ENCODE measurements around the gene PRKAR2A. TPM values are rescaled to one million over a fixed set of nuclear protein-coding genes. Genes with fewer than 3 reads are reported as not detected.

Gene PRKAR2A
- polyA plus RNA-seq, 3 donors: 36.9 to 45.6 (median 39.1) TPM

Other genes with a start within 250 kb of the PRKAR2A start
- 100 to 1,000 TPM; 310 to 328 (median 322) TPM for gene UQCRC1, start 238.2 kb downstream of the PRKAR2A start, polyA plus RNA-seq (ENCODE audit: insufficient read length in 3 of 3)
- gene TMEM89, start 226.1 kb downstream of the PRKAR2A start, polyA plus RNA-seq (ENCODE audit: insufficient read length in 3 of 3): not detected
- gene SLC26A6, start 212.4 kb downstream of the PRKAR2A start, polyA plus RNA-seq (ENCODE audit: insufficient read length in 3 of 3): 10 to 100 TPM; 27.4 to 34.6 (median 33.1) TPM
- 1 to 10 TPM; 1.2 to 1.6 (median 1.3) TPM for gene CELSR3, start 185.0 kb downstream of the PRKAR2A start, polyA plus RNA-seq (ENCODE audit: insufficient read length in 3 of 3)
- gene NCKIPSD, start 162.0 kb downstream of the PRKAR2A start, polyA plus RNA-seq (ENCODE audit: insufficient read length in 3 of 3): 10 to 100 TPM; 21.0 to 22.8 (median 22.7) TPM
- gene IP6K2, start 130.7 kb downstream of the PRKAR2A start, polyA plus RNA-seq (ENCODE audit: insufficient read length in 3 of 3): 100 to 1,000 TPM; 200 to 263 (median 240) TPM
- 10 to 100 TPM; 18.2 to 21.4 (median 20.8) TPM for gene SLC25A20, start 51.0 kb upstream of the PRKAR2A start, polyA plus RNA-seq (ENCODE audit: insufficient read length in 3 of 3)
- gene ARIH2, start 71.0 kb upstream of the PRKAR2A start, polyA plus RNA-seq (ENCODE audit: insufficient read length in 3 of 3): 100 to 1,000 TPM in 1 of 3 donors, 10 to 100 TPM in 2; 65.3 to 111 (median 94.8) TPM
- 10 to 100 TPM; 53.3 to 55.6 (median 54.8) TPM for gene P4HTM, start 142.4 kb upstream of the PRKAR2A start, polyA plus RNA-seq (ENCODE audit: insufficient read length in 3 of 3)
- gene WDR6, start 159.5 kb upstream of the PRKAR2A start, polyA plus RNA-seq (ENCODE audit: insufficient read length in 3 of 3): 100 to 1,000 TPM; 211 to 244 (median 231) TPM
- 10 to 100 TPM; 73.0 to 79.2 (median 77.4) TPM for gene DALRD3, start 170.7 kb upstream of the PRKAR2A start, polyA plus RNA-seq (ENCODE audit: insufficient read length in 3 of 3)
- gene NDUFAF3, start 174.2 kb upstream of the PRKAR2A start, polyA plus RNA-seq (ENCODE audit: insufficient read length in 3 of 3): 10 to 100 TPM; 65.8 to 80.8 (median 73.7) TPM
- gene IMPDH2, start 181.5 kb upstream of the PRKAR2A start, polyA plus RNA-seq (ENCODE audit: insufficient read length in 3 of 3): 100 to 1,000 TPM; 219 to 234 (median 233) TPM
- gene QRICH1, start 246.2 kb upstream of the PRKAR2A start, polyA plus RNA-seq (ENCODE audit: insufficient read length in 3 of 3): 10 to 100 TPM; 78.9 to 87.3 (median 82.2) TPM